Mesothelial cell of epicardium (in vitro differentiated cells): Measurements from ENCODE around the gene ALG12. TPM values are rescaled to one million over a fixed set of nuclear protein-coding genes. Genes with fewer than 3 reads are reported as not detected.
A peak's percentile ranks its signal among the peaks of the same experiment; 100 is the strongest.

Experiments
- DNase-seq, 2 experiments: peaks; one replicate each; pipeline ENCODE4 v3.0.0; 2021; ENCODE audit warnings: low spot score in 2 of 2; ENCODE audit not compliant: unreplicated experiment in 2 of 2
- H3K27ac Mint-ChIP-seq: 2 replicates; pipeline ENCODE4 v1.8.0; 2021; ENCODE audit warnings: mixed read lengths
- H3K27me3 Mint-ChIP-seq: 2 replicates; pipeline ENCODE4 v1.8.0; 2021; ENCODE audit warnings: low read depth, mixed read lengths
- H3K36me3 Mint-ChIP-seq: 2 replicates; pipeline ENCODE4 v1.8.0; 2021; ENCODE audit warnings: mixed read lengths
- H3K4me1 Mint-ChIP-seq: 2 replicates; pipeline ENCODE4 v1.8.0; 2021; ENCODE audit warnings: mixed read lengths
- H3K4me3 Mint-ChIP-seq: 2 replicates; pipeline ENCODE4 v1.8.0; 2021; ENCODE audit warnings: mild to moderate bottlenecking, moderate library complexity, mixed read lengths
- H3K9me3 Mint-ChIP-seq: 2 replicates; pipeline ENCODE4 v1.8.0; 2021; ENCODE audit warnings: mixed read lengths
- CTCF ChIP-seq: fragments of 200-600 bp; sonication (generic); IDR thresholded peaks from one replicate; pipeline ENCODE4 v1.5.0; 2021; ENCODE audit warnings: antibody characterized with exemption; ENCODE audit not compliant: unreplicated experiment
- total RNA-seq: library from RNA; stranded (reverse); gene quantifications from 3 replicates; pipeline ENCODE4 v1.2.1, GENCODE V29; 2021

The ALG12 gene
- total RNA-seq, 1 donor from 2014 or later = 26.4 TPM

- Mint-ChIP-seq H3K9me3 (no peaks in the 10 kb centered on the region), H3K4me3 (no peak overlapping the region), H3K4me1 (peaks cover 42% of the 10 kb centered on the region), H3K36me3 (no peaks in the 10 kb centered on the region), H3K27ac (peak overlapping the region; percentile 87), H3K27me3 (no peaks in the 10 kb centered on the region)
- no peak for TF ChIP-seq CTCF
- no peak for DNase-seq
These were observed 37.6 kb upstream of the ALG12 start for GRCh38 chr22:49955581-49956417.

DNA sequence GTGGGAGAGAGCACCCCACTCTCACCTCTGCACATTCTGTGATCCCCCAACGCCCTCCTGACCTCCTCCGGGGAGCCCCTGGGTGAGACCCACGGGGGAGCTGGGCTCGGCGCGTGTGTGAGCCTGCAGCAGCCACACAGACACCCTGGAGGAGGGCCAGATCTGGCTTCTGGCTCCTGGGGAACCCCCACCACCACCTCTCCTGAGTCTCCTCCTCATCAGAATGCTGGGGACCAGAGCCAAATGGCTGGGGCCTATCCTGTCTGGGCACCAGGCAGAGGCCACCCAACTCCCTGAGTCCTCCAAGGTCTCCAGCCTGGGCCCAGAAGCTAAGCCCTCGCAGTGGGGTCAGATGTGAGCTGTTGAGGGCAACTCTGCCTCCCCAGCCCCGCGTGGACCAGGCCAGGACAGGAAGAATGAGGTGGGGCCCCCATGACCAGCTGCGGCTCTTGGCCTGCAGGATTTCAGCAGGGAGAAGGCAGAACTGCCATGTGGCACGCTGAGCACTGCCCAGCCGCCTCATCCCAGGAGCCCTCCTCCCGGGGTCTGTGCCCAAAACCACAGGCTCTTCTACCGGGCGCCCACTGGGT lies 36.8 kb upstream of the ALG12 start:
- Mint-ChIP-seq H3K36me3 (no peaks in the 10 kb centered on the region), H3K4me3 (no peak overlapping the region), H3K9me3 (no peaks in the 10 kb centered on the region), H3K27ac (peak overlapping the region; percentile 87), H3K4me1 (peaks cover 43% of the 10 kb centered on the region), H3K27me3 (no peaks in the 10 kb centered on the region)
- DNase-seq = no peak
- TF ChIP-seq CTCF = no peak

- no peak overlapping the region for H3K4me3 Mint-ChIP-seq
- H3K9me3 Mint-ChIP-seq = no peaks in the 10 kb centered on the region
- peak overlapping the region; percentile 59 for H3K27ac Mint-ChIP-seq
- DNase-seq = no peak
- H3K36me3 Mint-ChIP-seq = no peaks in the 10 kb centered on the region
- TF ChIP-seq CTCF = no peak
- H3K27me3 Mint-ChIP-seq = no peaks in the 10 kb centered on the region
- peaks cover 47% of the 10 kb centered on the region for H3K4me1 Mint-ChIP-seq
These were observed 36.1 kb upstream of the ALG12 start for GRCh38 chr22:49954354-49954753.

DNA sequence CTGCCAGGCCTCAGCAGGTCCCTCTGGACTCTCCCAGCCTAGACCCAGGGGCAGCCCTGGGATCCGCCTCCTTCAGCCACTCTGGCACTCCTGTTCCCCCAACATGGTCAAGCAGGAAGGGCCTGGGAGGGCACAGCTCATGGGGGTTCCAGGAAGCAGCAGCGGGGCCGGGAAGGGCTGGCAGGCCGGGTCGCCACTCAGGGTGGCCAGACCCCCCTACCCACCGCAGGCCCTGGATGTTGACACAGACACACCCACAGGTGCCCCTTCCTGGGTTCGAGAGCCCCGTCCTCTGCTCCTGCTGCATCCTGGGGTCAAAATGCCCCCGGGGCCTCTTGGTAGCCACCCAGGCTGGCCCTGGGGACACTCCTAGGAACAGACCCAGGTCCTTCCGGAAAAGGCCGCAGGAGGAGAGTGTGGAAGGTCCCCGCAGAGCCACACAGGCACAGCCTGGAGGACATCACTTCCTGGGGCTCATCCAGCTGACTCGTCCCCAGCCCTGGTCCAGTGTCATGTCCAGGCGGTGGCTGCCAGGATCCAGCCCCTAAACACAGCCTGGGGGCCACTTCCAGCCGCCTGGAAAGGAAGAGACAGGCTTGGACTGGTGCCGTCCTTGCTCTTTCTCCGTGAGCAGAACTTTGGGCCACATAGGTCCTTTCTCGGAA lies 35.6 kb upstream of the ALG12 start:
- no peak for TF ChIP-seq CTCF

DNA sequence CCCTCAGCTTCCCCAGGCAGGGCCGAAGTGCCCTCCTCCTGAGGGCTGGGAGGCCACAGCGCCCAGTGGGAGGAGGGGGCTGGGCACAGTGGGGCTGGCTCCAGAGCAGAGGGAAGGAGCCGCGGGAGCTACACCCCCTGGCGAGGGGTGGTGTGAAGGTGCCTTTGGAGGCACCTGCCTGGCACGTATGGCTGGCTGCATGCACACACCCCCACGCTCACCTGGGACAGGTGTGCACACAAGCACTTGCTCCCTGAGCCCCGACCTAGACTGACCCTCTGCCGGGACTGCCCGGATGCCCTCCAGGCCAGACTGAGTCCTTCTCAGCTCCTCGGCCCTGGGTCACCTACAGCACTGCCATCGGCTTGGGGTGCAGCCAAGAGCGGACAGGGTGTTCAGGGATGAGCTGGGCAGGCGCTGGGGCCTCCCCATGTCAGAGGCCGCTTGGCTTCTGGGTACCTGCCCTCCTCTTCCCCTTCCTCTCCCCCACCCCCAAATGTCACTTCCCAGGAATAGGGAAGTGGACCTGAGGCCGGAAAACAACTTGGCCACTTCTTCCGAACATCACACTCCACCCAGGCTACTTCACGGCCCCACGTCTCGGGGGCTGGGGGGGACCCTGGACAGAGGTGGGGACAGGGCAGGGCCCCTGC lies 34.9 kb upstream of the ALG12 start:
- TF ChIP-seq CTCF = no peak
- H3K27ac Mint-ChIP-seq = peak overlapping the region; percentile 99
- H3K4me3 Mint-ChIP-seq = no peak overlapping the region
- no peaks in the 10 kb centered on the region for H3K36me3 Mint-ChIP-seq
- H3K9me3 Mint-ChIP-seq = no peaks in the 10 kb centered on the region
- no peak for DNase-seq
- no peaks in the 10 kb centered on the region for H3K27me3 Mint-ChIP-seq
- peaks cover 46% of the 10 kb centered on the region for H3K4me1 Mint-ChIP-seq

More for the DNA sequence above, 35.6 kb upstream of the ALG12 start:
- no peak overlapping the region for H3K4me3 Mint-ChIP-seq
- H3K4me1 Mint-ChIP-seq = peaks cover 43% of the 10 kb centered on the region
- peak overlapping the region; percentile 99 for H3K27ac Mint-ChIP-seq
- no peaks in the 10 kb centered on the region for H3K36me3 Mint-ChIP-seq
- H3K27me3 Mint-ChIP-seq = no peaks in the 10 kb centered on the region
- no peak for DNase-seq
- no peaks in the 10 kb centered on the region for H3K9me3 Mint-ChIP-seq
